ENCODE data around the gene FHIP1A. TPM values are rescaled to one million over a fixed set of nuclear protein-coding genes. Genes with fewer than 3 reads are reported as not detected.

Gene FHIP1A
- total RNA-seq, 1 donor from 2014 or later = 13.9 TPM

DNA sequence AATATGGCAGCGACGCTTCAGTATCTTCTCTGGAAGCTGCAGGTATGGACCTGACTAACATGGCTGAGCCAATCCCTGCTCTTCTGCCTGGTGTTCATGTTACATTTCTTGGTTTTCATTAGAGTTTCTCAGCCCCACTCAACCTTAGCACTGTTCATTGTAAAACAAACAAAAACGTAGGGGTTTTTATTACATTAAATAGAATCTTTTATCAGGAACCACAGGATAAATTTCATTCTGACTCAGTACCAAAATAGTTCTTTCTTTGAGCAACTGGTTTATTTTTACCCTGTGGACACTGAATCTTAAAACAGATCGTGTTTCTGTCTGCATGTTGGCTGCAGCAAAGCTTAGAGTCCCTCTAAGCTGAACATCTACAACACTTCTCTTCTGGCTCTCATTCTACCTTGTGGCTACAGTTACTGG is 27.1 kb downstream of the FHIP1A start:
- Mint-ChIP-seq H3K4me3 (no peak overlapping the region), H3K27ac (no peak overlapping the region), H3K4me1 (peaks cover 16% of the 10 kb centered on the region), H3K27me3 (ENCODE audit: low read depth) (no peaks in the 10 kb centered on the region), H3K36me3 (no peaks in the 10 kb centered on the region), H3K9me3 (no peaks in the 10 kb centered on the region)
- TF ChIP-seq, protein P1, sequence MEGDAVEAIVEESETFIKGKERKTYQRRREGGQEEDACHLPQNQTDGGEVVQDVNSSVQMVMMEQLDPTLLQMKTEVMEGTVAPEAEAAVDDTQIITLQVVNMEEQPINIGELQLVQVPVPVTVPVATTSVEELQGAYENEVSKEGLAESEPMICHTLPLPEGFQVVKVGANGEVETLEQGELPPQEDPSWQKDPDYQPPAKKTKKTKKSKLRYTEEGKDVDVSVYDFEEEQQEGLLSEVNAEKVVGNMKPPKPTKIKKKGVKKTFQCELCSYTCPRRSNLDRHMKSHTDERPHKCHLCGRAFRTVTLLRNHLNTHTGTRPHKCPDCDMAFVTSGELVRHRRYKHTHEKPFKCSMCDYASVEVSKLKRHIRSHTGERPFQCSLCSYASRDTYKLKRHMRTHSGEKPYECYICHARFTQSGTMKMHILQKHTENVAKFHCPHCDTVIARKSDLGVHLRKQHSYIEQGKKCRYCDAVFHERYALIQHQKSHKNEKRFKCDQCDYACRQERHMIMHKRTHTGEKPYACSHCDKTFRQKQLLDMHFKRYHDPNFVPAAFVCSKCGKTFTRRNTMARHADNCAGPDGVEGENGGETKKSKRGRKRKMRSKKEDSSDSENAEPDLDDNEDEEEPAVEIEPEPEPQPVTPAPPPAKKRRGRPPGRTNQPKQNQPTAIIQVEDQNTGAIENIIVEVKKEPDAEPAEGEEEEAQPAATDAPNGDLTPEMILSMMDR (IDR thresholded peaks at IDR 0.05; ENCODE audit: unreplicated experiment) = no peak
- no peak for DNase-seq (ENCODE audit: low spot score in 2 of 2, unreplicated experiment in 2 of 2)

DNA sequence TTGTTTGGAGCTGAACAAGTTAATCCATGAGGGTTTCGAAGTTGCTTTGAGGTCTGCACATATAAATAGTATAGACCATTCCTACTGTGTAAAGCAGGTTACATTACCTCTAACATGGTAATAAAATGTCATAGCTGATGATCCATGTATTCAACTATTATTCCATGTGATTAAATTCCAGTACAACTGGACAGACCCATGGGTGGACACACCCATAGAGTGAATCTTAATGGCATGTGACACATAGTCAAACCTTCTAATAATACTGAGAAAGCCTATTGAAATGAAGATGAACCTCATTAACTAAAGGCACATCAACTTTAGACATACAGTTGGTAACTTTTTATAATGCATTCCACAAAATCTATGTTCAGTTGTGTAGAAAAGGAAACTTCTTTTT is 28.5 kb downstream of the FHIP1A start:
- Mint-ChIP-seq H3K27ac (no peak overlapping the region), H3K9me3 (no peaks in the 10 kb centered on the region), H3K4me1 (peaks cover 11% of the 10 kb centered on the region), H3K27me3 (ENCODE audit: low read depth) (no peaks in the 10 kb centered on the region), H3K4me3 (no peak overlapping the region), H3K36me3 (no peaks in the 10 kb centered on the region)
- TF ChIP-seq, protein P1 (IDR thresholded peaks at IDR 0.05; ENCODE audit: unreplicated experiment) = no peak
- DNase-seq (ENCODE audit: low spot score in 2 of 2, unreplicated experiment in 2 of 2) = no peak

DNA sequence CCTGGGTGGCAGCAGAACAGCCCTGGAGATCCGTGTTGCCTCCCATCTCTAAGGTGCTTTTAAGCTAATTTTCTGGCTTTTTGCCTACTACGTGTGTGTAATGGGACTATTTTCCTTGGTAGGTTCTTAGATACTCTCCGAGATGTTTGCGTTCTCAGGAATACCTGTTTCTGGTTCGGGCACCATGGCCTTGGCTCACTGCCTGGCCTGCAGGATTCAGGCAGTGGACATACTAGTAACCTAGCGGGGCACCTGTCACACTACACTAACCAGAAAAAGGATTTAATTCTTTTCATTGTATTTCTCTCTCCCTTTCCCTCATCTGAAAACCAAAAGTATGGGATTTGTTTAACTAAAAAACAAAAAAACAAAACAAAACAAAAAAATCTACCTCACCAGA is 29.2 kb downstream of the FHIP1A start:
- Mint-ChIP-seq H3K4me1 (peaks cover 8% of the 10 kb centered on the region), H3K9me3 (no peaks in the 10 kb centered on the region), H3K36me3 (no peaks in the 10 kb centered on the region), H3K27ac (no peak overlapping the region), H3K27me3 (ENCODE audit: low read depth) (no peaks in the 10 kb centered on the region), H3K4me3 (no peak overlapping the region)
- TF ChIP-seq, protein P1 (IDR thresholded peaks at IDR 0.05; ENCODE audit: unreplicated experiment) = no peak
- DNase-seq (ENCODE audit: low spot score in 2 of 2, unreplicated experiment in 2 of 2) = no peak

DNA sequence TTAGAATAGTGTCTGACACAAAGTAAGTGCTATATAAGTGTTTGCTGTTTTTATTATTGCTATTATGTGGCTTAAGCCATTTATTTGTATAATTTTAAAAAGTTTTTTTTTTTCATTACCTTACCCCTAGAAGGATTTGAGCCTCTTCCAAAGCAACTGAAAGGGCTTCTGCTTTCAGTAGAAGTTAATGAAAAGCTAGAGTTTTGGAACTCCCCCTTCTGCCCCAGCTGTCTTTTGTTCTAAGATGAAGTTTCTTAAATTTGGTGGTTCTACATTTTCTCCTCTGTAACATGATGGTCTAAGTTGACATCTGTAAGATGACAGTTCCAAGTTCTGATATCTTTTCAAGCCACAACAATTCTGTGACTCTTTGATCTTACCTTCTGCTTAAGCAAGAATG is 30.3 kb downstream of the FHIP1A start:
- no peaks in the 10 kb centered on the region for H3K36me3 Mint-ChIP-seq
- TF ChIP-seq, protein P1 (IDR thresholded peaks at IDR 0.05; ENCODE audit: unreplicated experiment) = no peak
- H3K4me3 Mint-ChIP-seq = no peak overlapping the region
- DNase-seq (ENCODE audit: low spot score in 2 of 2, unreplicated experiment in 2 of 2) = no peak
- H3K27ac Mint-ChIP-seq = no peak overlapping the region
- no peaks in the 10 kb centered on the region for H3K9me3 Mint-ChIP-seq
- no peaks in the 10 kb centered on the region for H3K27me3 Mint-ChIP-seq (ENCODE audit: low read depth)
- peaks cover 5% of the 10 kb centered on the region for H3K4me1 Mint-ChIP-seq

DNA sequence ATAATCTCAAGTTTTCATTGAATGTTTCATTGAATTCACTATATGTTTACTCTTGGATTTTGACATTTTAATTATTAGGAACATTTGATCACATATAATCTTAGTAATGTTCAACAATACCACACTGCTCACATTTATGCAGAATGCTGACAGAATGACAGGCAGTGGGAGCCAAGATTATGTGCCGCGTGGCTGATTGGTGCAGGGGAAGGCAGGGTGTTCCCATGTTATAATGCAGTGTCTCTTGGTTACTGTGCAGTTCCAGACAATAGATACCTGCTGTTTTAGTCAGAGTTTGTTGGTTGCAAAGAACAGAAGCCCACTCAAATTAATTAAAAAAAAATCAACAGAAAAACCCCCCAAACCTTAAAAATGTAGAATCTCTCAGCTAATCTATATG is 33.0 kb downstream of the FHIP1A start:
- H3K27me3 Mint-ChIP-seq (ENCODE audit: low read depth) = no peaks in the 10 kb centered on the region
- no peaks in the 10 kb centered on the region for H3K4me1 Mint-ChIP-seq
- TF ChIP-seq, protein P1 (IDR thresholded peaks at IDR 0.05; ENCODE audit: unreplicated experiment) = no peak
- no peak overlapping the region for H3K4me3 Mint-ChIP-seq
- no peaks in the 10 kb centered on the region for H3K36me3 Mint-ChIP-seq
- DNase-seq (ENCODE audit: low spot score in 2 of 2, unreplicated experiment in 2 of 2) = no peak
- no peaks in the 10 kb centered on the region for H3K9me3 Mint-ChIP-seq
- no peak overlapping the region for H3K27ac Mint-ChIP-seq

DNA sequence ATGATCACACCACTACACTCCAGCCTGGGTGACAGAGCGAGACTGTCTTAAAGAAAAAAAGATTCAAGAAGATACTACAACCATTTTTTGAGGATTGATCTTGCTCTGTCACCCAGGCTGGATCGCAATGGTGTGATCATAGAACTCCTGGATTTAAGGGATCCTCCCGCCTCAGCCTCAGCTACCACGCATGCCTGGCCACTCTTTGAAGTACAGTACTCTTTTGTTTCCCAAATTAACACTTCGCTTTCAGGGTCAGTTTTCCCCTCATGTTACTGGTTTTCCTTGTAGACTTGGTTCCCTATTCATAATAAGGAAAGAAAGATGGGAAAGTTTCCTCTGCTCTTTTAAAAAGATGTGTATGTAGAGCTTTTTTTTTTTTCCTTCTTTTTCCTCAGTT is 34.3 kb downstream of the FHIP1A start:
- TF ChIP-seq, protein P1 (IDR thresholded peaks at IDR 0.05; ENCODE audit: unreplicated experiment) = no peak
- no peaks in the 10 kb centered on the region for H3K9me3 Mint-ChIP-seq
- H3K4me1 Mint-ChIP-seq = no peaks in the 10 kb centered on the region
- no peaks in the 10 kb centered on the region for H3K27me3 Mint-ChIP-seq (ENCODE audit: low read depth)
- H3K36me3 Mint-ChIP-seq = no peaks in the 10 kb centered on the region
- no peak for DNase-seq (ENCODE audit: low spot score in 2 of 2, unreplicated experiment in 2 of 2)
- no peak overlapping the region for H3K27ac Mint-ChIP-seq
- H3K4me3 Mint-ChIP-seq = no peak overlapping the region

All from mesothelial cell of epicardium (in vitro differentiated cells).